Loucy (cell line): ENCODE data around the gene DENND2A.

Experiments
- H2AFZ ChIP-seq: fragments of 200-600 bp; sonication (generic); 2 replicates; pipeline ENCODE4 v1.6.0; 2016; ENCODE audit warnings: antibody characterized with exemption, mild to moderate bottlenecking, low read length, moderate library complexity
- H3F3A ChIP-seq: fragments of 200-600 bp; 2 replicates; pipeline ENCODE4 v1.6.0; 2016; ENCODE audit warnings: antibody characterized with exemption, low read depth, mild to moderate bottlenecking
- H3K27me3 ChIP-seq: fragments of 200-600 bp; sonication (generic); 2 replicates; pipeline ENCODE4 v1.6.1; 2014; ENCODE audit warnings: low read length, mild to moderate bottlenecking; ENCODE audit not compliant: insufficient read depth, poor library complexity, severe bottlenecking
- H3K36me3 ChIP-seq: fragments of 200-600 bp; sonication (generic); 2 replicates; pipeline ENCODE4 v1.6.1; 2016; ENCODE audit warnings: low read length; ENCODE audit not compliant: insufficient read depth
- H3K4me1 ChIP-seq: fragments of 200-600 bp; sonication (generic); 2 replicates; pipeline ENCODE4 v1.5.1; 2014; ENCODE audit warnings: low read length, mild to moderate bottlenecking; ENCODE audit not compliant: insufficient read depth, poor library complexity, severe bottlenecking
- H3K4me2 ChIP-seq: fragments of 200-600 bp; sonication (generic); 2 replicates; pipeline ENCODE4 v1.6.0; 2014; ENCODE audit warnings: antibody characterized with exemption, low read length, low read depth, mild to moderate bottlenecking; ENCODE audit not compliant: poor library complexity, severe bottlenecking
- H3K4me3 ChIP-seq: fragments of 200-600 bp; sonication (generic); 2 replicates; pipeline ENCODE4 v1.5.1; 2014; ENCODE audit warnings: low read length, mild to moderate bottlenecking, mixed read lengths; ENCODE audit not compliant: poor library complexity, severe bottlenecking
- H3K79me2 ChIP-seq: fragments of 200-600 bp; sonication (generic); 2 replicates; pipeline ENCODE4 v1.6.1; 2014; ENCODE audit warnings: low read length; ENCODE audit not compliant: insufficient read depth
- H3K9ac ChIP-seq: fragments of 200-600 bp; sonication (generic); 2 replicates; pipeline ENCODE4 v1.6.0; 2014; ENCODE audit warnings: mild to moderate bottlenecking, low read depth, low read length, moderate library complexity; ENCODE audit not compliant: poor library complexity, severe bottlenecking
- H3K9me2 ChIP-seq: fragments of 200-600 bp; sonication (generic); replicated peaks from 2 replicates; pipeline ENCODE4 v1.6.1; 2016; ENCODE audit warnings: low read depth, low read length, mixed read lengths
- H3K9me3 ChIP-seq: fragments of 200-600 bp; sonication (generic); 2 replicates; pipeline ENCODE4 v1.6.1; 2014; ENCODE audit warnings: mild to moderate bottlenecking, antibody characterized with exemption, low read length, low read depth; ENCODE audit not compliant: insufficient read depth
- H4K20me1 ChIP-seq: fragments of 200-600 bp; sonication (generic); 2 replicates; pipeline ENCODE4 v1.6.0; 2014; ENCODE audit warnings: antibody characterized with exemption, low read length, mild to moderate bottlenecking; ENCODE audit not compliant: insufficient read depth, poor library complexity, severe bottlenecking
- EZH2phosphoT487 ChIP-seq: fragments of 200-600 bp; IDR thresholded peaks from 2 replicates; pipeline ENCODE4 v1.6.1; 2018; ENCODE audit warnings: antibody characterized with exemption, mild to moderate bottlenecking, moderate library complexity, borderline replicate concordance
- TF ChIP-seq, protein P1 (sequence below): fragments of 200-600 bp; sonication (generic); conservative IDR thresholded peaks from 2 replicates; pipeline ENCODE4 v1.5.1; 2014; ENCODE audit warnings: mild to moderate bottlenecking, antibody characterized with exemption, low read length

DENND2A gene

DNA sequence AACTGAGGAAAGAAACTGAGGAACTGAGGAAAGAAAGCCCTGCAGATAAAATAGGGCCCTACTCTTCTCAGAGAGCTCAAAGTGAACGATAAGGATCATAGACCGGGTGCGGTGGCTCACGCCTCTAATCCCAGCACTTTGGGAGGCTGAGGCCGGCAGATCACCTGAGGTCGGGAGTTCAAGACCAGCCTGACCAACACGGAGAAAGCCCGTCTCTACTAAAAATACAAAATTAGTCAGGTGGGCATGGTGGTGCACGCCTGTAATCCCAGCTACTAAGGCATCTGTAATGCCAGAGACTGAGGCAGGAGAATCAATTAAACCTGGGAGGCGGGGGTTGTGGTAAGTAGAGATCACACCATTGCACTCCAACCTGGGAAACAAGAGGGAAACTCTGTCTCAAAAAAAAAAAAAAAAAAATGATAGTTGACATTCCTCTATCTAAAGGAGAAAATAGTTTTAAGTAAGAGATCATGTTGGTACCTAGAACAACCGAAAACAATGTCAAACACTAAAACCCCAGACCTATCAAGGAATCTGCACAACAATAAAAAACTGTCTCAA lies 163.8 kb downstream of the DENND2A start:
- Histone ChIP-seq H3K27me3 (no peaks in the 10 kb centered on the region), H3K9ac (peak overlapping the region; percentile 89), H3K36me3 (peaks cover 1% of the 10 kb centered on the region; the same call in 1 of the 2 replicates), H3K4me3 (peak overlapping the region; percentile 95), H2AFZ (no peak overlapping the region), H3K79me2 (peaks cover 73% of the 10 kb centered on the region), H3K9me2 (no peaks in the 10 kb centered on the region), H3K9me3 (no peaks in the 10 kb centered on the region), H3K4me2 (peak overlapping the region; percentile 100), H3F3A (no peaks in the 10 kb centered on the region), H3K4me1 (peaks cover 32% of the 10 kb centered on the region), H4K20me1 (peaks cover 65% of the 10 kb centered on the region)
- TF ChIP-seq EZH2phosphoT487: no peak
- TF ChIP-seq, protein P1, sequence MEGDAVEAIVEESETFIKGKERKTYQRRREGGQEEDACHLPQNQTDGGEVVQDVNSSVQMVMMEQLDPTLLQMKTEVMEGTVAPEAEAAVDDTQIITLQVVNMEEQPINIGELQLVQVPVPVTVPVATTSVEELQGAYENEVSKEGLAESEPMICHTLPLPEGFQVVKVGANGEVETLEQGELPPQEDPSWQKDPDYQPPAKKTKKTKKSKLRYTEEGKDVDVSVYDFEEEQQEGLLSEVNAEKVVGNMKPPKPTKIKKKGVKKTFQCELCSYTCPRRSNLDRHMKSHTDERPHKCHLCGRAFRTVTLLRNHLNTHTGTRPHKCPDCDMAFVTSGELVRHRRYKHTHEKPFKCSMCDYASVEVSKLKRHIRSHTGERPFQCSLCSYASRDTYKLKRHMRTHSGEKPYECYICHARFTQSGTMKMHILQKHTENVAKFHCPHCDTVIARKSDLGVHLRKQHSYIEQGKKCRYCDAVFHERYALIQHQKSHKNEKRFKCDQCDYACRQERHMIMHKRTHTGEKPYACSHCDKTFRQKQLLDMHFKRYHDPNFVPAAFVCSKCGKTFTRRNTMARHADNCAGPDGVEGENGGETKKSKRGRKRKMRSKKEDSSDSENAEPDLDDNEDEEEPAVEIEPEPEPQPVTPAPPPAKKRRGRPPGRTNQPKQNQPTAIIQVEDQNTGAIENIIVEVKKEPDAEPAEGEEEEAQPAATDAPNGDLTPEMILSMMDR: no peak

GRCh38 chr7:140475747-140476333 lies 164.8 kb downstream of the DENND2A start:
- no peak overlapping the region for H2AFZ ChIP-seq
- peaks cover 9% of the 10 kb centered on the region; the same call in 1 of the 2 replicates for H3K36me3 ChIP-seq
- H3K79me2 ChIP-seq: peaks cover 83% of the 10 kb centered on the region
- peaks cover 72% of the 10 kb centered on the region for H4K20me1 ChIP-seq
- no peak for TF ChIP-seq EZH2phosphoT487
- TF ChIP-seq, protein P1: peak; percentile 76
- H3K9me2 ChIP-seq: no peaks in the 10 kb centered on the region
- no peaks in the 10 kb centered on the region for H3K27me3 ChIP-seq
- H3K4me1 ChIP-seq: peaks cover 32% of the 10 kb centered on the region
- no peaks in the 10 kb centered on the region for H3F3A ChIP-seq
- peak overlapping the region; percentile 95 for H3K4me3 ChIP-seq
- peak overlapping the region; percentile 28 for H3K9ac ChIP-seq
- H3K9me3 ChIP-seq: no peaks in the 10 kb centered on the region
- peak overlapping the region; percentile 100 for H3K4me2 ChIP-seq
